HG02610 (cell line): ENCODE data around the gene INSM2.

ENCODE experiments used
- ATAC-seq: cut with Tn5 transposase; IDR thresholded peaks from one replicate; pipeline ENCODE4 v1.9.1; 2021; ENCODE audit warnings: mild to moderate bottlenecking, moderate library complexity; ENCODE audit not compliant: unreplicated experiment

INSM2 gene

DNA sequence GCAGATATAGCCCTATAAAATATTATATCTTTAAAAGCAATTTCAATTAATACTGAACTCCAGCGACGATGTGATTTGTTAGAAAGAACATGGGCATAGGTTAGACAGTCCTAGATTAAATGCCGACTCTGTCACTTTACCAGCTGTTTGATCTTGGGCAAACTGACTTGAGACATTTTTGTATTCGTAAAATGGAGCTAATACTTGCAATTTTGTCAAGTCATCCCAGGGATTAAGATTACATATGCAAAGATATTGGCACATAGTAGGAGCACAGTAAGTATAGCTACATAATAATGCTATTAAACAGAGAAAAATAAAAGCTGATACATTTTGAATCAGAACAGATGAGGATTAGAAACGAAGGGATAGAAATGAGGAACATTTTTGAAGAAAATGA lies 9.0 kb downstream of the INSM2 start:
- ATAC-seq, result no peak

DNA sequence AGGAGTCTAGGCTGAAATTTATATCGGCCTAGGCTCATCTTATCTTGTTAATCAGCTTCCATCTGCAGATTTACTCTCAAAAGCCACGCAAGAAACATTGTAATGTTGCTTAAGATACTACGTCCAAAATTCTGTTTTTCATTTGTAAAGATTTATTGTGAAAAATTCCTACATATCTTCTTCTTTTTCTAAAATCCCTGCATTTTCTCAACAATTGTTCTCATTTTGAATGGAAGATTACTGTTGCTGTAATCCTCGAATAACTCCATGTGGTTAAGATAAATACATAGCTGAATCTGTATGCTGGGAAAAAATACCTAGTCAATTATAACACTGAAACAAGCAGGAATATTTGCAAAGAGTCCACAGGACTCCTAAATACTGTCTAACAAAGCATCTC lies 15.6 kb downstream of the INSM2 start:
- no peak for ATAC-seq

DNA sequence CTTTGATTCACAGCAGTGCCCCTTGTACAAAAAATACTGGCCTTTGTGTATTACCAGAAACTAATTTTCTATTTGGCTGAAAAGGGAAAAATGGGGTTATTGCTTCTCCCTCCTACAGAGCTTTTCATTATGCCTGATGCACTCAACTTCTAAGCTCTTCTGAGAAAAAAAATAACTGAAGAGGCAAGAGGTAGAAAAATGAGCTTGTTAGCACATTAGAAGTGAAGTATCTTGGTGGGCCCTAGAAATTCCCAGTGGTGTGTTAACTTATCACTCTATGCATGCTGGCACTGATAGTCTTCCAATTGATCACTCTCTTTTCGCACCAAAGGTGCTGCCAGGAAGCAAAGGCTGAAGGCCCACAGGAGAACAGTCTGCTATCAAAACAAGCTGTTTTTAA lies 17.1 kb downstream of the INSM2 start:
- no peak for ATAC-seq

DNA sequence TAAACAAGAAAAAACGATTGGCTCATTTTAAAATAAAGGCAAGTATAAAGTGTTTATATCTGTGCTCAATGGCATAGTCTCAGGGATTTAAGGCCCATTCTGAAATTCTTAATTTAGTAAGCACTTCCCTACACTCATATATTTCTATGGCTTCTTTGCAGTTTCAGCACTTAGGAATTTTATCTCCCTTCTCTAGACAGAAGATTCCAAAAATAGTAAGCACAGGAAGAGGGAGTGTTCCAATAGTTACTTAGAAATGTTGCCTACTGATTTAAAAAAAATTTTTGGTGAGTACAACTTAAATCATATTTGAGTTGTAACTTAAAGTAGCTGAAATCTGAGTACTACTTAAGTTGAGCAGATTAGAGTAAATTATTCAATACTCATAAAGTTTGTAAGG lies 19.8 kb downstream of the INSM2 start:
- no peak for ATAC-seq

DNA sequence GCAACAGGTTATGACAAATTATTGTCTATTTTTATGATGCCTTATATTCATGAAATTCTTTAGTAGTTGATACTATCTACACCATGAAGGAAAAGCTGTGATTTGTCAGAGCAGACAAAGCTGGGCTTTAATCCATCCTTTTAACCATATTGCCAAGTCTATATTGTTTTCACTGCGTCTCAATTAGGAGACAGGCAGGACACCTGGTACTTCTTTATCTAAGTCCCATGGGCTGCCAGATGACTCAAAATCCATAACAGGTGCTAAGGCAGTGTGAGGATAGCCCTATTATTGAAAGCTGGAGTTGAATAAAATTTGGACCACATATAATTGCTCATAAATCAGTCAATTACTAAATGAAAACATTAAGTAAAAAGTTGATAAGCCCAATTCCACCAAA lies 22.6 kb downstream of the INSM2 start:
- ATAC-seq, result no peak

DNA sequence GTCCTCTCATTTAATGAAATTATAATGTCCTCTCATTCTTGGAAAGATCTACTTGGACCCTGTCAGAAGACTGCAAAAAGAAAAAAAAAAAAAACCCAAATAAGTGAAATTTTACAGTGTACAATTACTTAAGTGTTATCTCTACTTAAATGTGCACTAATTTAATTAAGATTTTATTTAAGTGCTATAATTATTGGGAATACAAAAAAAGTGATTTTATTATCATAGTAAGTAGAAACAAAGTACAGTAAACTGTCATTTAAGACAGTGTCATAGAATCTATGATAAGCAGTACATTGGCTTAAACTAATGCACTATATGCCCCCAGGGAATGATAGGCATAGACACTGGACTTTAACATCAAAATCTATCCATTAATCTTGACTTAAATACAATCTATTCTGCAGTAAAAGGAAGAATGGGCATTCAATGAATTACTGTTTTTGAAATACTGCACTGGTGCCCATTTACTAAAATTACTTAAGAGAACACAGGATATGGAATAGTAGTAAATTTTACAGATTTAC lies 23.3 kb downstream of the INSM2 start:
- ATAC-seq, result no peak

DNA sequence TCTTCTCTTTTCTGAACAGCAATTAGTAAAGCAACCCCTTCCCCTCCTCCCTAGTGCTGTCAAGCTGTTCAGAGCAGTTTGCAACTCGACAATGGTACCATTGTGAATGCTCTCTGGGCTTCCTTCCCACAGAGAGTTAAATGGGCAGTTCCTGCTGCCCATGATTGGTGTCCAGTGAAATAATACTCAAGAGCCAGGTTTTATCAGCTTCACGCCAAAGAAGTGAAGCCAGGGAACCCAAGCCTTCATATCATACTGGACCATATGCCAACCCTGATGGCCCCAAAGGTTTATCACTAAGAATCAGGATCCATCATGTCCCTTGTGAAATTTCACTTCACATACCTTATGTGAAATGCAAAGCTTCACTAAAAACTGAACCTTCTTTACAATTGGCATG lies 24.7 kb downstream of the INSM2 start:
- ATAC-seq, result no peak

DNA sequence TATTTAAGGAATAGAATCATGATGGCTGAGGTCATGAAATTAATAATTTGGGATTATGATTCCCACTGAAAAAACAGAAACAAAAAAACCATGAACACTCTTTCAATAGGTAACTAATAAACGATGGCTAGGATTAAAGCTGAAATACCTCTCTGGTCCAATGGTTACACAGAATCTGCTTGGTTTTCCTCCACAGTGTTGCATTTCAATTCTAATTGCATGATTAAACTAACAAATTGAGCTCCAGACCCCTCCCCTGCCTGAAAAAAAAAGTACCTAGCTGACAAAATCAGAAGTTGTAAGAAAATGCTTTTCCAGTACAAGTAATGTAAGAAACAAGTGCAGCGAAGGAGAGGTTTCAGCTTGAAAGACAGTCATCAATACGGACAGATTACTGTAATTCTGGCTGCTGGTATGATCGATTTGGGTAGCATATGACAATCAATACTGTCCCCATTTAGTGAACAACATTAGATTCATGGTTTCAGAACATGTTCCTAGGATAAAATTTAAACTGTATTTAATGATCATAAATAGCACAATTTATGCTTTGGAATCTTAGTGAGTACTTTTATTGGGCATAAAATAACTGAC lies 32.0 kb downstream of the INSM2 start:
- ATAC-seq, result no peak

DNA sequence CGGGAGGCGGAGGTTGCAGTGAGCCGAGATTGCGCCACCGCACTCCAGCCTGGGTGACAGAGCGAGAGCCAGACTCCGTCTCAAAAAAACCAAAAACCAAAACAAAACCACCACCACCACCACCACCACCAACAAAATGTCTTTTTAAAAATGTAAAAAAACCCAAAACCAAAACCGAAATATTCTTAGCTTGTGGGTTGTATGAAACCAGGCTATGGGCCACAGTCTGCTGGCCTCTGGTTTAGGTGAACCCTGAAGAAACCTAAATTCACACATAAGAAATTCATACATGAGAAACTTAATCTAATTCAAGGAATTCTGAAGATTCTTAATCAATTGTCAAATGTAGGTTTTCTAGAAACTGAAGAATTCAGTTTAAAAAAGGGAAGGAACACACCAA lies 37.6 kb downstream of the INSM2 start:
- ATAC-seq, result no peak

DNA sequence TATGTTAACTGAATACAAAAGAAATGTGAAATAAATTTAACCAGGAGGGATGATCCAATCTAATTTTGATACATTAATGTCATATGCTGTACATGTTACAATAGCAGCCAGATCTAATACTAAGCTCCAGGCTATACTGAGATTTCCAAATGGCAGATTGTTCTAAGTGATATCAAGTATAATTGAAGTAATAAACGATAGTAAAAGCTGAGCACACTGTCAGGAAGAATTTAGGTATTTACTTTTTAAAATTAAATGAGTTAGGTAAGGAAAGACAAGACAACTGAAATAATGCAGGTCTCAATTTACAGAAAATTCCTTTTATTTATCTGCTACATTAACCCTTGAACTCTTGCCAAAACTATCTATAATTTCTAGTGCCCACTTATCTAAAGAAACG lies 39.9 kb downstream of the INSM2 start:
- ATAC-seq, result no peak

DNA sequence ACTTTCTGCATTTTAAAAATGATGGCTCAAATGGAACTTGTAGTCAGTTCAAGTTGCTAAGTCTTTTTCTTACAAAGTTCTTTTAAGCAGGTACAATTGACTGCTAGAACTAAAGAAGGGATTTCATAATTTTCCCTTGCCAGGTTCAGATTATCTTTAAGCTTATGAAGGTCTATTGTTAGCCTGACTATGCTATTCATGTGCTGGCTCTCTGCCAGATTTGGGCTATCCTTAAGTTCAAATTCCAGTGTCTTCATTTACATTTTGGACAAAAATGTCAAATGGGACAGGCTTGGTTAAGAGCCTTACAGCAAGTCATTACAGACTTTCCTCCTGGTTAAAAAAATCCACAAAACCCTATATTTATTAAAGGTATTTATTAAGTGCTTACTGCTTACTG lies 42.3 kb downstream of the INSM2 start:
- ATAC-seq, result no peak

DNA sequence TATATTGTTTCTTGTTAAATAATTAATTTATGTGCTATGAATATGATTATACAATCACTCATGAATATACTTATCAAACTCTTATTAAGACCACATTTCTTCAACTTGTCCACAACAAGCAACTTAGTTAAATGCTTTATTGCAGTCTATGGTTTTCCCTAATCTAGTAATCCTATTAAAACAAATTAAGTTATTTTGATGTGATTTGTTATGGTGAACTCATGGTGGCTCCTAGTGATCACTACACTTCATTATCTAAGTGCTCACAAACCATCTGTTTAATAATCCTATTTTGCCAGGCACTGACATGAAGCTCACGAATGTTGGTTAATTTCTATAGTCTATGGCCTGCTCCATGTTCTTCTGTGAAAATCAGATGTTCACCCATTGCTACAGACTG lies 42.9 kb downstream of the INSM2 start:
- no peak for ATAC-seq

DNA sequence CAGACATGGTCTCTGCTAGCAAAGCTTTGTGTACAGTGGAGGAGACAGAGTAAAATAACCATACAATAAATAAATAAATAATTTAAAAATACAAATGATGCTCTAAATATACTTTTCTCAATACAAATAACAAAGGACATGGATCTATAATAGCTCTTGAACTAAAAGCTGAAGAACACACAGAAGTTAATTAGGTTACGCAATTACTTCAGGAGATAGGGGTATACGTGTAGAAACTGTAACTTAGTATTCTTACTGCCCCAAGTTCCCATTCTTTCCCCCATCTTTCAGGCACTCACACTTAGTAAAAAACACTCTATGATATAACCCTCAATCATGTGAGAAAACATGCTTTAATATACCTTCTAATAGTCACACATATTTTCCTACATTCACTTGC lies 44.2 kb downstream of the INSM2 start:
- ATAC-seq, result no peak

DNA sequence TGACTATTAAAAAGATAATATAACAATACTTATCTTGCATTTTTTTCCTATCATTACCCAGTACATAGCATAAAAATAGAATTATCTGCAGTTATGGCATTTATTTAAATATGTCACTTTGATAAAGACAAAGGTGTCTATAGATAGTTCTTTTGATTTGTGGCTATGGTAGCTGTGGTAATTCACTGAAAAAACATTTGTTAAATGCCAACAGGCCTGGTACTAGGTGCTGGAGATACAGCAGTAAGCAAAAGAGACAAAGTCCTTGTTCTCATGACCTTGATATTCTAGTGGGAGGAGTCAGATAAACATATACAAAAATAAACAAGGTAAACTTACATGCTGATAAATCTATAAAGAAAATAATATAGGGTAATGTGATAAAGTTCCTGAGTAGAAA lies 44.7 kb downstream of the INSM2 start:
- no peak for ATAC-seq
